RPMI8226 (cell line): Measurements from ENCODE around the gene MRTFA.
"Not testable (repeated sequence)": the region's sequence is repeated elsewhere in the genome, so short reads cannot be mapped to it uniquely, and the experiment has no call there.

ENCODE experiments used
- DNase-seq: peaks from one replicate; pipeline ENCODE4 v3.0.0-alpha.2; 2015

The MRTFA gene

DNA sequence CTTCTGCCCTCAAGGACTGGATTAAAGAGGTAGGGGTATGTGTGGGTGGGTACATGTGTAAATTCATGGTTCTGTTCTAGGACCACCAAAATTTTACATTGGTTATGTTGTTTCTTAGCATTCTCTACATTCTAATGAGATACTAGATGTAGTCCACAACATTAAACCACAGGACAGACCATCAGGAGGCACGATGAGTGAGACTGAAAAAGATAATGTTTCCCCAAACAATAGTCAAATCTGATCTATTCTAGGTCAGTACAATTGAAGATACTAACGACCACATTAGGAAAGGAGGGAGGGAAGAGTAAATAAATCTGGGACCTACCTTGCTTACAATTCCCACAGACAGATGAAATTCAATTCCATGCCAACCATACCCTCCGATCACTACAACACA is 42.2 kb downstream of the MRTFA start:
- no peak for DNase-seq

GRCh38 chr22:40593460-40594273 is 42.9 kb downstream of the MRTFA start:
- DNase-seq: no peak

- DNase-seq: no peak
Measured at GRCh38 chr22:40592352-40593113, 44.0 kb downstream of the MRTFA start.

DNA sequence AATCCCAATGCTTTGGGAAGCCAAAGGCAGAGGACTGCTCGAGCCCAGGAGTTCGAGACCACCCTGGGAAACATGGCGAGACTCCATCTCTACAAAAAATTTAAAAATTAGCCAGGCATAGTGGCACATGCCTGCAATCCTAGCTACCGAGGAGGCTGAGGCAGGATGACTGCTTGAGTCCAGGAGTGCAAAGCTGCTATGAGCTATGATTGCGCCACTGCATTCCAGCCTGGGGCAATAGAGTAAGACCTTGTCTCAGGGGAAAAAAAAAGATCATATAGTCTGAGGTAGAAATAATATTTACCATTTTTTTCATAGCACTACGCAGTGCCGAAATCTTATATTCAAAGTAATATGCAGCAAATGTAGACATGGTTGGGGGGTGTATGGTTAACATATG is 47.8 kb downstream of the MRTFA start:
- DNase-seq: no peak

DNA sequence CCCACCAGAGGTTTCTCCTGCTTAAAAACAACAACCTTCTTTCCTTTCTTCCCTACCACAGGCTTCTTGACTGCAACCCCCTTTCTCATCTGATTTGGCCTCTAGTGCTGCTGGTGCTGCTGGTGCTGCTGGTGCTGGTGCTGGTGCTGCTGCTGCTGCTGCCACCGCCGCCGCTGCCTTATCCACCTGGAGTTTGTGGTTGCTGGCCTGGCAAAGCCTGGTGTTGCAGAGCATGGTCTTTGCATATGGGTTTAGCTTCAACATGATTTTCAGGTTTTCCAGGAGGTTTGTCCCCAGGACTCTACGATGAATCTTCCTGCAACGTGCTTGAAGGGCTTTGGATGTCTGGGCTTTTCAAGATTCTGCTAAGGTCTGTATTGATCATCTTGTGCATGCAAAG is 49.7 kb downstream of the MRTFA start:
- no peak for DNase-seq

DNA sequence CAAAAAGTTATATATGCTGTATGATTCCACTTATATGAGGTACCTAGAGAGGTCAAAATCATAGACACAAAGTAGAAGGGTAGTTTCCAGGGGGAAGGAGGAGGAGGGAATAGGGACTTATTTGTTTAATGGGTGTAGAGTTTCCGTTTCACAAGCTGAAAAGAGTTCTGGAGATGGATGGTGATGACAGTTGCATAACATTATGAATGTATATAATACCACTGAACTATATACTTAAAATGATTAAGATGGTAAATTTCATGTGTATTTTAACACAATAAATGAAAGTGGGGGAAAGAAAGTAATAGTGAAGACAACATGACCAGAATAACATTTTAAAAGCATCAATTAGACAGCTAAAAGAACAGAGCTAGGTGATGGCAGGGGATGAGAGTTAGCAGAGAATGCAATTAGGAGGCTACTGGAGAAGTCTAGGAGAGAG is 51.2 kb downstream of the MRTFA start:
- DNase-seq: no peak

- not testable (repeated sequence) for DNase-seq
Measured at GRCh38 chr22:40584766-40585165, 51.8 kb downstream of the MRTFA start.

GRCh38 chr22:40583053-40583741 is 53.3 kb downstream of the MRTFA start:
- DNase-seq: no peak

DNA sequence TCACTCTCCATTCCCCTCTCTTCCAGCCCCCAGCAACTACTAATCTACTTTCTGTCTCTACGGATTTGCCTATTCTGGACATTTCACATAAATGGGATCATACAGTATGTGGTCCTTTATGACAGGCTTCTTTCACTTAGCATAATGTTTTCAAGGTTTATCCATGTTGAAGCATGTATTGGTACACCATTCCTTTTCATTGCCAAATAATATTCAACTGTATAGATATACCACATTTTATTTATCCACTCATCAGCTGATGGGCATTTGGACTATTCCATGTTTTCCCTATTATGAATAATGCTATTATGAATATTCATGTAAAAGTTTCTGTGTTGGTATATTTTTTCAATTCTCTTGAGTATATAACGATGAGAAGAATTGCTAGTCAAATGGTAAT is 54.5 kb downstream of the MRTFA start:
- DNase-seq: no peak

DNA sequence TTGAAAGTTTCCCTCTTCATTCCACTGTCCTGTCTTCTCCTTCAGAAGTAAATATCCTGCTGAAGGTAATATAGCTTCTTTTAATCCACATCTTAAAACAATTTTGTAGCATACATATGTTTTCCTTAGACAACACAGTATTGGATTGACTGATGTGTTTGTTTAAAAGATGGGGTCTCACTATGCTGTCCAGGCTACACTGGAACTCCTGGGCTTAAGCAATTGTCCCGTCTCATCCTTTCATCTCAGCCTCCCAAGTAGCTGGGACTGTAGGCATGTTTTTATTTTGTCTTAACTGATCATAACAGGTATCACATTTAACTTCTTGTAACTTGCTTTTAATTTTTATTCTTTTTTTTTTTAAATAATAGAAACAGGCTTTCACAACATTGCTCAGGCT is 55.9 kb downstream of the MRTFA start:
- no peak for DNase-seq

- DNase-seq: no peak
Measured at GRCh38 chr22:40578171-40578570, 58.3 kb downstream of the MRTFA start.

DNA sequence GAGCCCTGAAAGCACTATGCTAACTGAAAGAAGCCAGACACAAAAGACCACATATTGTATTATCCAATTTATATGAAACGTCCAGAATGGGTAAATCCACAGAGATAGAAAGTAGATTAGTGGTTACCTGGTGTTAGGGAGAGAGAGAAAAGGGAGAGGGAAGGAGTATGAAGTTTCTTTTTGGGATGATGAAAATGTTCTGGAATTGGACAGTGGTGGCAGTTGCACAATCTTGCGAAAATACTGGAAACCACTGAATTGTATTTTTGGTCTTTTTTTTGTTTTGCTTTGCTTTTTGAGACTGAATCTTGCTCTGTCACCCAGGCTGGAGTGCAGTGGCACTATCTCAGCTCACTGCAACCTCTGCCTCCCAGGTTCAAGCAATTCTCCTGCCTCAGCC is 63.5 kb downstream of the MRTFA start:
- DNase-seq: no peak

DNA sequence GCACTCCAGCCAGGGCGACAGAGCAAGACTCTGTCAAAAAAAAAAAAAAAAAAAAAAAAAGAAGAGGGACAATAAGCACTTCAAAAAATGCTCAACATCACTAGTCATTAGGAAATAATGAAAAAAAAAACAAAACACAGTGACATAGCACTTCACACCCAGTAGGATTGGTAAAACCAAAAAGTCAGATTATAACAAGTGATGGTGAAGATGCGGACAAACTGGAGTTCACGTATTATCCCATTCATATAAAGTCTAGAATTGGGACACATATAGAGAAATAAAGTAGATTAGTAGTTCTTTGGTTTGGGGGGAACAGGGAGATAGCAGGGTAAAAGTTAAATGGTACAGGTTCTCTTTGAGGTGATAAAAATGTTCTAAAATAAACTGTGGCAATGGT is 64.6 kb downstream of the MRTFA start:
- DNase-seq: no peak

GRCh38 chr22:40567626-40568328 is 68.7 kb downstream of the MRTFA start:
- DNase-seq: no peak

GRCh38 chr22:40567106-40567505 is 69.4 kb downstream of the MRTFA start:
- DNase-seq: no peak

DNA sequence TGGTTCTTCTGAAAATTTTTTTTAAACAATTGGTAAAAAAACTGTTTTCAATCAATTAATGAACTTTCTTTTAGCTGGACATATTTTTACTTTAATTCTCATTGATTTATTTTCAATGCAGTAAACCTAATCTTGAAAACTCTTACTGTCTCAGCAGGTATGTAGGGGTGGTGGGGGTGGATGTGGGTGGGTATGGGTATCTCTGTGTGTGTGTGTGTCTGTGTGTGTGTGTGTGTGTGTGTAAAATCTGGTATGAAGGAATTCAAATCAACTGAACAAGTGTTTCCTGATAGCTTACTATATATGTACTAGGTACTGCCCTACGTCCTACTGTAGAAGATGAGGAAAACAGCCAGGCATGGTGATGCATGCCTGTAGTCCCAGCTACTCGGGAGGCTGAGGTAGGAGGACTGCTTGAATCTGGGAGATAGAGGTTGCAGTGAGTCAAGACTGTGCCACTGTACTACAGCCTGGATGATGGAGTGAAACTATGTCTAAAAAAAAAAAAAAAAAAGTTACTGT is 75.5 kb downstream of the MRTFA start:
- no peak for DNase-seq

GRCh38 chr22:40560551-40560950 is 76.0 kb downstream of the MRTFA start:
- DNase-seq: no peak

DNA sequence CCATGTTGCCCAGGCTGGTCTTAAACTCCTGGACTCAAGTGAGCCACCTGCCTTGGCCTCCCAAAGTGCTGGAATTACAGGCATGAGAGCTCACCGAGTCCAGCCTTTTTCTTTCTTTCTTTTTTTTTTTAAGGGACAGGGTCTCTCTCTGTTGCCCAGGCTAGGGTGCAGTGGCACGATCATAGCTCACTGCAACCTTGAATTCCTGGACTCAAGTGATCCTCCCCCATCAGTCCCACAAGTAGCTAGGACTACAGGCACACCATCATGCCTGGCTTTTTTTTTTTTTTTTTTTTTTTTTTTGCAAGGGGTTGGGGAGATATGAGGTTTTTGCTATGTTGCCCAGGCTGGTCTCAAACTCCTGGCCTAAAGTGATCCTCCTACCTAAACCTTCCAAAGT is 78.5 kb downstream of the MRTFA start:
- DNase-seq: no peak

DNA sequence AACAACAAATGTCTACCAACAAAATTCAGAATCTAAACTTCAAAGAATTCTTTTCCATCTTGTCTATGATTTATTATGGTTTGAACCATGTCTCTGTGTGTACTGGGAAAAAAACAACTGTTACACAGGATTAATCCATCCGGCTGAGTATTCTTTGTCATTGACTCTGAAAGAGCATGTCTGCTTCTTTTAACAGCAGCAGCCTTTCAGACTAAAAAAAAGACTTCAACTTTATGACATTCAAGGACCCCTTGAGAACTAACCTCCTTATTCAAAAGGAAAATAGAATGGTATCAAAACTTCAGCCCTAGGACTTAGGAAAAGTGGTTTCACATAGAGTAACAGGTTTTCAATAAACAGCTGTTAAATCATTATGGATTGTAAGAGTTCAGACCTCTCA is 79.9 kb downstream of the MRTFA start:
- DNase-seq: no peak

GRCh38 chr22:40554023-40554422 is 82.5 kb downstream of the MRTFA start:
- DNase-seq: not testable (repeated sequence)

GRCh38 chr22:40553014-40553554 is 83.4 kb downstream of the MRTFA start:
- no peak for DNase-seq

- DNase-seq: no peak
Measured at GRCh38 chr22:40552070-40552469, 84.4 kb downstream of the MRTFA start.

GRCh38 chr22:40547729-40548143 is 88.8 kb downstream of the MRTFA start:
- no peak for DNase-seq
